ENCODE data around the gene TNNT2. TPM values are rescaled to one million over a fixed set of nuclear protein-coding genes. Genes with fewer than 3 reads are reported as not detected.

Gene TNNT2
- total RNA-seq, 4 donors from 2014 or later, result 1.3 to 6.1 (median 1.8) TPM

- peaks cover 18 to 66% (median 30%) of the 10 kb centered on the region in 3 donors for H3K4me1 ChIP-seq
- TF ChIP-seq CTCF (IDR thresholded peaks at IDR 0.05) (no peak), POLR2A (IDR thresholded peaks at IDR 0.05) (no peak)
- no peak overlapping the region for H3K4me3 ChIP-seq
- H3K9me3 ChIP-seq, result no peaks in the 10 kb centered on the region
- intact Hi-C loops (cut with DNase I), result loop anchor here (5.0 kb wide), 1 partner anchor 90 kb away; no protein-coding TSS in a partner anchor
- 17 to 26% methylated on average over 2 of the region's 2 CpGs for WGBS, 2 donors
- no peaks in the 10 kb centered on the region for H3K36me3 ChIP-seq
- no peak for DNase-seq
- peak overlapping the region; percentile 44 to 87 (median 77) for H3K27ac ChIP-seq
- peaks cover 0 to 14% (median 0%) of the 10 kb centered on the region in 4 donors for H3K27me3 ChIP-seq
Measured at GRCh38 chr1:201346987-201347386, 30.5 kb downstream of the TNNT2 start.

GRCh38 chr1:201346337-201346939 lies 31.0 kb downstream of the TNNT2 start:
- H3K4me3 ChIP-seq, result no peak overlapping the region
- H3K27me3 ChIP-seq, result peaks cover 0 to 14% (median 0%) of the 10 kb centered on the region in 4 donors
- no peak for DNase-seq
- no peaks in the 10 kb centered on the region for H3K36me3 ChIP-seq
- WGBS, 2 donors, result 16 to 35% methylated on average over 2 to 5 of the region's 5 CpGs
- no peaks in the 10 kb centered on the region for H3K9me3 ChIP-seq
- TF ChIP-seq POLR2A (IDR thresholded peaks at IDR 0.05) (no peak), CTCF (IDR thresholded peaks at IDR 0.05) (peak in 5 of 6 experiments; percentile 59 to 87 (median 72))
- peaks cover 18 to 66% (median 30%) of the 10 kb centered on the region in 3 donors for H3K4me1 ChIP-seq
- intact Hi-C loops (cut with DNase I), result loop anchor here (5.0 kb wide), 1 partner anchor 89 kb away; no protein-coding TSS in a partner anchor
- H3K27ac ChIP-seq, result peak overlapping the region; percentile 62 to 87 (median 77)

- H3K36me3 ChIP-seq, result no peaks in the 10 kb centered on the region
- intact Hi-C loops (cut with DNase I), result loop anchor here (5.0 kb wide), 1 partner anchor 88 kb away; no protein-coding TSS in a partner anchor
- peaks cover 0 to 3% (median 0%) of the 10 kb centered on the region in 3 donors for H3K9me3 ChIP-seq
- peaks cover 18 to 55% (median 30%) of the 10 kb centered on the region in 3 donors for H3K4me1 ChIP-seq
- WGBS, 2 donors, result 50 to 64% methylated on average over 5 of the region's 5 CpGs
- H3K4me3 ChIP-seq, result no peak overlapping the region
- no peak for DNase-seq
- peaks cover 0 to 14% (median 0%) of the 10 kb centered on the region in 4 donors for H3K27me3 ChIP-seq
- H3K27ac ChIP-seq, result peak overlapping the region; percentile 62 to 87 (median 77)
- no peak for TF ChIP-seq CTCF (IDR thresholded peaks at IDR 0.05)
- no peak for TF ChIP-seq POLR2A (IDR thresholded peaks at IDR 0.05)
Measured at GRCh38 chr1:201345081-201345355, 32.5 kb downstream of the TNNT2 start.

- TF ChIP-seq CTCF (IDR thresholded peaks at IDR 0.05) (no peak), POLR2A (IDR thresholded peaks at IDR 0.05) (no peak)
- Histone ChIP-seq H3K4me3 (no peak overlapping the region), H3K36me3 (no peaks in the 10 kb centered on the region), H3K27ac (peak overlapping the region; percentile 62 to 87 (median 77)), H3K4me1 (peaks cover 18 to 55% (median 30%) of the 10 kb centered on the region in 3 donors), H3K27me3 (peaks cover 0 to 14% (median 0%) of the 10 kb centered on the region in 4 donors), H3K9me3 (peaks cover 0 to 3% (median 0%) of the 10 kb centered on the region in 3 donors)
- WGBS, 2 donors, result 48 to 56% methylated on average over 7 of the region's 7 CpGs
- DNase-seq, result no peak
- intact Hi-C loops (cut with DNase I), result loop anchor here (5.0 kb wide), 1 partner anchor 87 kb away; no protein-coding TSS in a partner anchor
Measured at GRCh38 chr1:201344206-201345080, 33.0 kb downstream of the TNNT2 start.

GRCh38 chr1:201341377-201341776 lies 36.1 kb downstream of the TNNT2 start:
- intact Hi-C loops (cut with DNase I), result no loop called here
- Histone ChIP-seq H3K4me3 (no peak overlapping the region), H3K27ac (no peak overlapping the region), H3K9me3 (peaks cover 0 to 3% (median 0%) of the 10 kb centered on the region in 3 donors), H3K27me3 (no peaks in the 10 kb centered on the region), H3K4me1 (peaks cover 8 to 26% (median 23%) of the 10 kb centered on the region in 3 donors), H3K36me3 (no peaks in the 10 kb centered on the region)
- DNase-seq, result no peak
- 80 to 100% methylated on average over 1 of the region's 1 CpG for WGBS, 2 donors
- no peak for TF ChIP-seq POLR2A (IDR thresholded peaks at IDR 0.05)
- no peak for TF ChIP-seq CTCF (IDR thresholded peaks at IDR 0.05)

All from esophagus squamous epithelium (tissue), 5 donors.